Loucy (cell line): Measurements from ENCODE around the gene ALDH7A1.

Source experiments
- H2AFZ ChIP-seq: fragments of 200-600 bp; sonication (generic); 2 replicates; pipeline ENCODE4 v1.6.0; 2016; ENCODE audit warnings: antibody characterized with exemption, mild to moderate bottlenecking, low read length, moderate library complexity
- H3F3A ChIP-seq: fragments of 200-600 bp; 2 replicates; pipeline ENCODE4 v1.6.0; 2016; ENCODE audit warnings: antibody characterized with exemption, low read depth, mild to moderate bottlenecking
- H3K27me3 ChIP-seq: fragments of 200-600 bp; sonication (generic); 2 replicates; pipeline ENCODE4 v1.6.1; 2014; ENCODE audit warnings: low read length, mild to moderate bottlenecking; ENCODE audit not compliant: insufficient read depth, poor library complexity, severe bottlenecking
- H3K36me3 ChIP-seq: fragments of 200-600 bp; sonication (generic); 2 replicates; pipeline ENCODE4 v1.6.1; 2016; ENCODE audit warnings: low read length; ENCODE audit not compliant: insufficient read depth
- H3K4me1 ChIP-seq: fragments of 200-600 bp; sonication (generic); 2 replicates; pipeline ENCODE4 v1.5.1; 2014; ENCODE audit warnings: low read length, mild to moderate bottlenecking; ENCODE audit not compliant: insufficient read depth, poor library complexity, severe bottlenecking
- H3K4me2 ChIP-seq: fragments of 200-600 bp; sonication (generic); 2 replicates; pipeline ENCODE4 v1.6.0; 2014; ENCODE audit warnings: antibody characterized with exemption, low read length, low read depth, mild to moderate bottlenecking; ENCODE audit not compliant: poor library complexity, severe bottlenecking
- H3K4me3 ChIP-seq: fragments of 200-600 bp; sonication (generic); 2 replicates; pipeline ENCODE4 v1.5.1; 2014; ENCODE audit warnings: low read length, mild to moderate bottlenecking, mixed read lengths; ENCODE audit not compliant: poor library complexity, severe bottlenecking
- H3K79me2 ChIP-seq: fragments of 200-600 bp; sonication (generic); 2 replicates; pipeline ENCODE4 v1.6.1; 2014; ENCODE audit warnings: low read length; ENCODE audit not compliant: insufficient read depth
- H3K9ac ChIP-seq: fragments of 200-600 bp; sonication (generic); 2 replicates; pipeline ENCODE4 v1.6.0; 2014; ENCODE audit warnings: mild to moderate bottlenecking, low read depth, low read length, moderate library complexity; ENCODE audit not compliant: poor library complexity, severe bottlenecking
- H3K9me2 ChIP-seq: fragments of 200-600 bp; sonication (generic); replicated peaks from 2 replicates; pipeline ENCODE4 v1.6.1; 2016; ENCODE audit warnings: low read depth, low read length, mixed read lengths
- H3K9me3 ChIP-seq: fragments of 200-600 bp; sonication (generic); 2 replicates; pipeline ENCODE4 v1.6.1; 2014; ENCODE audit warnings: mild to moderate bottlenecking, antibody characterized with exemption, low read length, low read depth; ENCODE audit not compliant: insufficient read depth
- H4K20me1 ChIP-seq: fragments of 200-600 bp; sonication (generic); 2 replicates; pipeline ENCODE4 v1.6.0; 2014; ENCODE audit warnings: antibody characterized with exemption, low read length, mild to moderate bottlenecking; ENCODE audit not compliant: insufficient read depth, poor library complexity, severe bottlenecking
- CTCF ChIP-seq: fragments of 200-600 bp; sonication (generic); conservative IDR thresholded peaks from 2 replicates; pipeline ENCODE4 v1.5.1; 2014; ENCODE audit warnings: mild to moderate bottlenecking, antibody characterized with exemption, low read length
- EZH2phosphoT487 ChIP-seq: fragments of 200-600 bp; IDR thresholded peaks from 2 replicates; pipeline ENCODE4 v1.6.1; 2018; ENCODE audit warnings: antibody characterized with exemption, mild to moderate bottlenecking, moderate library complexity, borderline replicate concordance

Gene ALDH7A1

GRCh38 chr5:126544087-126544740 is 50.8 kb downstream of the ALDH7A1 start:
- H3K79me2 ChIP-seq = no peaks in the 10 kb centered on the region
- no peaks in the 10 kb centered on the region for H3F3A ChIP-seq
- no peaks in the 10 kb centered on the region for H4K20me1 ChIP-seq
- H3K9me3 ChIP-seq = no peaks in the 10 kb centered on the region
- no peaks in the 10 kb centered on the region for H3K9me2 ChIP-seq
- TF ChIP-seq CTCF (peak; percentile 49), EZH2phosphoT487 (no peak)
- no peak overlapping the region for H3K4me2 ChIP-seq
- no peaks in the 10 kb centered on the region for H3K4me1 ChIP-seq
- no peak overlapping the region for H2AFZ ChIP-seq
- H3K27me3 ChIP-seq = no peaks in the 10 kb centered on the region
- no peak overlapping the region for H3K9ac ChIP-seq
- no peak overlapping the region for H3K4me3 ChIP-seq
- H3K36me3 ChIP-seq = no peaks in the 10 kb centered on the region

DNA sequence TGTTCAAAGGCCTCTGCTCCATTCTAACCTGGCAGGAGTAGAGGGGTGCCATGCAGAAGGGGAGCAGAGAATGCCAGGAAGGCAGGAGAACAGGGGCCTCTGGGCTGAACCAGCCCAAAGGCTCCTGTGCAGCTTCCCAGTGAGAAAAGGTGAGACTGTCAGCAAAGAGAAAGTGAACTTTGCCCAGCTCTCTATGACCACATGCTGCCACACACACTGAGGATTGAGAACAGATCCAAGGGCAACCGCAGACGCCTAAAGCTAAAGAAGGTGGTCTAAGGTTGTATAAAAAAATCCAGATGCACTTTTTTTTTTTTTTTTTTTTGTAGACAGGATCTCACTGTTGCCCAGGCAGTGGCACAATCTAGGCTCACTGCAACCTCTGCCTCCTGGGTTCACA is 51.4 kb downstream of the ALDH7A1 start:
- no peak overlapping the region for H3K4me2 ChIP-seq
- no peaks in the 10 kb centered on the region for H4K20me1 ChIP-seq
- no peaks in the 10 kb centered on the region for H3K9me2 ChIP-seq
- no peaks in the 10 kb centered on the region for H3F3A ChIP-seq
- no peak overlapping the region for H2AFZ ChIP-seq
- no peaks in the 10 kb centered on the region for H3K79me2 ChIP-seq
- H3K9me3 ChIP-seq = no peaks in the 10 kb centered on the region
- no peaks in the 10 kb centered on the region for H3K27me3 ChIP-seq
- H3K9ac ChIP-seq = no peak overlapping the region
- no peaks in the 10 kb centered on the region for H3K36me3 ChIP-seq
- no peak overlapping the region for H3K4me3 ChIP-seq
- no peak for TF ChIP-seq CTCF
- TF ChIP-seq EZH2phosphoT487 = no peak
- no peaks in the 10 kb centered on the region for H3K4me1 ChIP-seq

DNA sequence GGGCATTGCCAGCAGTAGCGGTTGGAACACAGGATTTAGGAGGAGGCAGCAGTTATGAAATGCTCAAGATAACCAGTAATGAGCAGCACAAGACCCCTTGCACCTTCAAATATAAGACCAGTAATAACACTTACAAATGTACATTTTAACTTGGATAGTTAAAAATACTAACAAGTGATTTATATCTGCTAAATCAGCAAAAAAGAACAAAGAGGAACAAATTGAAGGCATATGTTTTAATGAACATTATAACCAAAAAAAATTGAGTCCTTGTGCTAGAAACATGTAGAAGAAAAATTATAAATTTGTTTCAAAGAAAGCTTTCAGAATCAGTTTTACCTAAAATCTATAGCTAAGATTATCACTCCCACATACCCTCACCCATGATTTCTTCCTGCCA is 52.0 kb downstream of the ALDH7A1 start:
- no peak overlapping the region for H3K9ac ChIP-seq
- no peaks in the 10 kb centered on the region for H4K20me1 ChIP-seq
- no peaks in the 10 kb centered on the region for H3K4me1 ChIP-seq

More for the DNA sequence above, 52.0 kb downstream of the ALDH7A1 start:
- Histone ChIP-seq H3F3A (no peaks in the 10 kb centered on the region), H3K4me2 (no peak overlapping the region), H3K4me3 (no peak overlapping the region), H3K9me2 (no peaks in the 10 kb centered on the region), H3K9me3 (no peaks in the 10 kb centered on the region), H3K79me2 (no peaks in the 10 kb centered on the region), H3K27me3 (no peaks in the 10 kb centered on the region), H2AFZ (no peak overlapping the region), H3K36me3 (no peaks in the 10 kb centered on the region)
- TF ChIP-seq CTCF = no peak
- no peak for TF ChIP-seq EZH2phosphoT487
